ENCODE results near the gene TBC1D24.

DNA sequence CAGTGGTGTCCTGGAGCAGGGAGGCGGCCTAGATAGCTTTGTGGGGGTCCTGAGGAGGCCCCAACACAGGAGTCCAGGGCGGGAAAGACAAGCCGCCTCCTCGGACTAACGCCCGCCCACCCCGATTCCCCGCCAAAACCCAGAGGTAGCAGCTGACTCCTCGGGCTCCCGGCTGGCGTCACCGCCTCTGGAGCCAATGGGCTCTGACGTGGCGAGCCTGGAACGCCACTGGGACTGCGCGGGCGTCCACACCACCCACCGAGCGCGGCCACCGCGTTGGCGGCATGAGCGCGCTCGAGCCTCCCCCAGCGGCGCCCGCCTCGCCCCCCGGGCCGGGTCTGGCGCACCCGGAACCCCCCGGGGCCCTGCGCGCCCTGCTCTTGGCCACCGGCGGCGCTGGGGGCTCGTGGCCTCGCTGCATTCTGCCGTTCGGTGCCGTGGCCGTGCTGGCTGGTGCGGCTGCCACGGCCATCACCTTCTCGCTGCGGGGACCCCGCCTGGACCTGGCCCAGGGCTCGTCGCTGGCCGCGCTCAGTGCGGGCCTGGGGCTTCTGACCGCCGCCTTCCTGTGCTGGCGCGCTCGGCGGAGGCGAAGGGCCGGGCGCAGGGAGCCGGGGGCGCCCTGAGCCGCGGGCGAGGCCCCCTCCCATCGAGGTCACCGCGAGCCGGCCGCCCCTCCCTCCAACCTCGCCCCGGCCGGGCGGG lies 7.2 kb upstream of the TBC1D24 start:
- no peak for TF ChIP-seq ZFX (IDR thresholded peaks at IDR 0.05; ENCODE audit: borderline replicate concordance)
- TF ChIP-seq, protein P1, sequence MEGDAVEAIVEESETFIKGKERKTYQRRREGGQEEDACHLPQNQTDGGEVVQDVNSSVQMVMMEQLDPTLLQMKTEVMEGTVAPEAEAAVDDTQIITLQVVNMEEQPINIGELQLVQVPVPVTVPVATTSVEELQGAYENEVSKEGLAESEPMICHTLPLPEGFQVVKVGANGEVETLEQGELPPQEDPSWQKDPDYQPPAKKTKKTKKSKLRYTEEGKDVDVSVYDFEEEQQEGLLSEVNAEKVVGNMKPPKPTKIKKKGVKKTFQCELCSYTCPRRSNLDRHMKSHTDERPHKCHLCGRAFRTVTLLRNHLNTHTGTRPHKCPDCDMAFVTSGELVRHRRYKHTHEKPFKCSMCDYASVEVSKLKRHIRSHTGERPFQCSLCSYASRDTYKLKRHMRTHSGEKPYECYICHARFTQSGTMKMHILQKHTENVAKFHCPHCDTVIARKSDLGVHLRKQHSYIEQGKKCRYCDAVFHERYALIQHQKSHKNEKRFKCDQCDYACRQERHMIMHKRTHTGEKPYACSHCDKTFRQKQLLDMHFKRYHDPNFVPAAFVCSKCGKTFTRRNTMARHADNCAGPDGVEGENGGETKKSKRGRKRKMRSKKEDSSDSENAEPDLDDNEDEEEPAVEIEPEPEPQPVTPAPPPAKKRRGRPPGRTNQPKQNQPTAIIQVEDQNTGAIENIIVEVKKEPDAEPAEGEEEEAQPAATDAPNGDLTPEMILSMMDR (IDR thresholded peaks at IDR 0.05), result no peak

All from 22Rv1 (cell line).